Neural progenitor cell (in vitro differentiated cells): ENCODE results near the gene PPP1R27. TPM values are rescaled to one million over a fixed set of nuclear protein-coding genes. Genes with fewer than 3 reads are reported as not detected.

Experiments used
- DNase-seq: peaks from one replicate; pipeline ENCODE4 v3.0.0-alpha.2; 2016; ENCODE audit warnings: low spot score
- H2AFZ ChIP-seq: fragments of 200-600 bp; sonication (generic); replicated peaks from 2 replicates; pipeline ENCODE4 v1.6.1; 2016; ENCODE audit warnings: antibody characterized with exemption
- H3F3A ChIP-seq: fragments of 200-600 bp; sonication (generic); 2 replicates; pipeline ENCODE4 v1.6.1; 2016; ENCODE audit warnings: antibody characterized with exemption, low read depth
- H3K27ac ChIP-seq: fragments of 200-600 bp; sonication (generic); 2 replicates; pipeline ENCODE4 v1.5.1; 2016; ENCODE audit warnings: mild to moderate bottlenecking
- H3K27me3 ChIP-seq: fragments of 200-600 bp; sonication (generic); 2 replicates; pipeline ENCODE4 v1.6.1; 2016; ENCODE audit warnings: mild to moderate bottlenecking, moderate library complexity
- H3K36me3 ChIP-seq: fragments of 200-600 bp; sonication (generic); 2 replicates; pipeline ENCODE4 v1.5.1; 2016
- H3K4me1 ChIP-seq: fragments of 200-600 bp; sonication (generic); 2 replicates; pipeline ENCODE4 v1.6.1; 2016; ENCODE audit warnings: mixed run types
- H3K4me2 ChIP-seq: fragments of 200-600 bp; sonication (generic); 2 replicates; pipeline ENCODE4 v1.6.1; 2016
- H3K4me3 ChIP-seq: fragments of 200-600 bp; sonication (generic); 2 replicates; pipeline ENCODE4 v1.5.1; 2016
- H3K79me2 ChIP-seq: fragments of 200-600 bp; sonication (generic); 2 replicates; pipeline ENCODE4 v1.6.1; 2016; ENCODE audit warnings: low read depth
- H3K9ac ChIP-seq: fragments of 200-600 bp; sonication (generic); 2 replicates; pipeline ENCODE4 v1.6.1; 2016
- H3K9me3 ChIP-seq: fragments of 200-600 bp; sonication (generic); 2 replicates; pipeline ENCODE4 v1.5.1; 2016; ENCODE audit warnings: low read depth
- H4K20me1 ChIP-seq: fragments of 200-600 bp; sonication (generic); 2 replicates; pipeline ENCODE4 v1.6.1; 2016; ENCODE audit warnings: low read depth
- H3K27ac Mint-ChIP-seq: 3 replicates; pipeline ENCODE4 v1.8.0; 2021; ENCODE audit warnings: mixed read lengths
- H3K27me3 Mint-ChIP-seq: 2 replicates; pipeline ENCODE4 v1.8.0; 2022; ENCODE audit warnings: low read depth, mild to moderate bottlenecking, inconsistent platforms, moderate library complexity, mixed read lengths; ENCODE audit not compliant: insufficient read depth
- H3K36me3 Mint-ChIP-seq: 3 replicates; pipeline ENCODE4 v1.8.0; 2021; ENCODE audit warnings: mixed read lengths
- H3K4me1 Mint-ChIP-seq: 3 replicates; pipeline ENCODE4 v1.8.0; 2021; ENCODE audit warnings: mixed read lengths
- H3K4me3 Mint-ChIP-seq: 3 replicates; pipeline ENCODE4 v1.8.0; 2021; ENCODE audit warnings: mild to moderate bottlenecking, moderate library complexity, mixed read lengths
- H3K9me3 Mint-ChIP-seq: 3 replicates; pipeline ENCODE4 v1.8.0; 2020; ENCODE audit warnings: mixed read lengths
- CTCF ChIP-seq: fragments of 200-600 bp; sonication (generic); IDR thresholded peaks from 2 replicates; pipeline ENCODE4 v1.5.1; 2017; ENCODE audit warnings: antibody characterized with exemption, mild to moderate bottlenecking
- EZH2 ChIP-seq: fragments of 200-600 bp; sonication (generic); IDR thresholded peaks from 2 replicates; pipeline ENCODE4 v1.6.1; 2017; ENCODE audit warnings: antibody characterized with exemption, mild to moderate bottlenecking, moderate library complexity
- EZH2phosphoT487 ChIP-seq: fragments of 200-600 bp; sonication (generic); IDR thresholded peaks from 2 replicates; pipeline ENCODE4 v1.6.1; 2017; ENCODE audit warnings: antibody characterized with exemption
- total RNA-seq: library from RNA; depleted of rRNA; stranded (reverse); fragments of >200 nt; gene quantifications from 2 replicates; pipeline ENCODE4 v1.2.3, GENCODE V29; 2015; ENCODE audit warnings: low replicate concordance

Gene PPP1R27
- total RNA-seq, 1 donor from 2014 or later, result not detected

- no peak overlapping the region for H3K9ac ChIP-seq
- Mint-ChIP-seq H3K27me3 (peaks cover 6% of the 10 kb centered on the region), H3K36me3 (peaks cover 12% of the 10 kb centered on the region), H3K4me1 (no peaks in the 10 kb centered on the region), H3K4me3 (no peak overlapping the region), H3K27ac (no peak overlapping the region), H3K9me3 (no peaks in the 10 kb centered on the region)
- H2AFZ ChIP-seq, result no peak overlapping the region
- no peaks in the 10 kb centered on the region for H3F3A ChIP-seq
- H3K27ac ChIP-seq, result no peak overlapping the region
- no peaks in the 10 kb centered on the region for H3K36me3 ChIP-seq
- no peak for DNase-seq
- no peaks in the 10 kb centered on the region for H3K27me3 ChIP-seq
- no peaks in the 10 kb centered on the region for H3K79me2 ChIP-seq
- peaks cover 4% of the 10 kb centered on the region for H4K20me1 ChIP-seq
- no peaks in the 10 kb centered on the region for H3K4me1 ChIP-seq
- TF ChIP-seq CTCF, result no peak
- no peak for TF ChIP-seq EZH2phosphoT487
- no peak for TF ChIP-seq EZH2
- H3K4me3 ChIP-seq, result no peak overlapping the region
- H3K4me2 ChIP-seq, result no peak overlapping the region
- no peaks in the 10 kb centered on the region for H3K9me3 ChIP-seq
Measured at GRCh38 chr17:81849457-81849856, 14.6 kb upstream of the PPP1R27 start.

- TF ChIP-seq EZH2 (no peak), EZH2phosphoT487 (no peak), CTCF (no peak)
- Histone ChIP-seq H3K79me2 (no peaks in the 10 kb centered on the region), H2AFZ (no peak overlapping the region), H3K4me1 (no peaks in the 10 kb centered on the region), H4K20me1 (no peaks in the 10 kb centered on the region), H3K27ac (no peak overlapping the region), H3K36me3 (no peaks in the 10 kb centered on the region), H3K9ac (no peak overlapping the region), H3K27me3 (no peaks in the 10 kb centered on the region), H3K4me3 (no peak overlapping the region), H3F3A (peaks cover 3% of the 10 kb centered on the region), H3K9me3 (no peaks in the 10 kb centered on the region), H3K4me2 (no peak overlapping the region)
- H3K4me1 Mint-ChIP-seq, result no peaks in the 10 kb centered on the region
- DNase-seq, result no peak
- H3K4me3 Mint-ChIP-seq, result no peak overlapping the region
- no peak overlapping the region for H3K27ac Mint-ChIP-seq
- peaks cover 6% of the 10 kb centered on the region for H3K27me3 Mint-ChIP-seq
- no peaks in the 10 kb centered on the region for H3K9me3 Mint-ChIP-seq
- H3K36me3 Mint-ChIP-seq, result peaks cover 9% of the 10 kb centered on the region
Measured at GRCh38 chr17:81846743-81847689, 12.2 kb upstream of the PPP1R27 start.

- Histone ChIP-seq H3K36me3 (no peaks in the 10 kb centered on the region), H3K9ac (no peak overlapping the region), H3K27ac (no peak overlapping the region)
Measured at GRCh38 chr17:81845881-81846742, 11.3 kb upstream of the PPP1R27 start.

More at GRCh38 chr17:81845881-81846742, 11.3 kb upstream of the PPP1R27 start:
- no peak overlapping the region for H2AFZ ChIP-seq
- Mint-ChIP-seq H3K4me3 (no peak overlapping the region), H3K36me3 (peaks cover 8% of the 10 kb centered on the region), H3K27ac (no peak overlapping the region), H3K27me3 (peaks cover 6% of the 10 kb centered on the region), H3K9me3 (no peaks in the 10 kb centered on the region), H3K4me1 (no peaks in the 10 kb centered on the region)
- H4K20me1 ChIP-seq, result no peaks in the 10 kb centered on the region
- peaks cover 5% of the 10 kb centered on the region for H3F3A ChIP-seq
- no peak overlapping the region for H3K4me3 ChIP-seq
- TF ChIP-seq CTCF (no peak), EZH2 (no peak), EZH2phosphoT487 (no peak)
- H3K9me3 ChIP-seq, result no peaks in the 10 kb centered on the region
- no peak for DNase-seq
- H3K79me2 ChIP-seq, result no peaks in the 10 kb centered on the region
- no peaks in the 10 kb centered on the region for H3K4me1 ChIP-seq
- H3K27me3 ChIP-seq, result no peaks in the 10 kb centered on the region
- no peak overlapping the region for H3K4me2 ChIP-seq
